NCI-H2081 treated with DMSO at 0.1 percent for 48 hours (cell line): ENCODE measurements around the gene RFESD.
"Not testable (repeated sequence)": the region's sequence is repeated elsewhere in the genome, so short reads cannot be mapped to it uniquely, and the experiment has no call there.

Experiments
- DNase-seq: peaks from one replicate; lab custom pipeline; 2025; lab: John Stamatoyannopoulos, UW

RFESD gene

DNA sequence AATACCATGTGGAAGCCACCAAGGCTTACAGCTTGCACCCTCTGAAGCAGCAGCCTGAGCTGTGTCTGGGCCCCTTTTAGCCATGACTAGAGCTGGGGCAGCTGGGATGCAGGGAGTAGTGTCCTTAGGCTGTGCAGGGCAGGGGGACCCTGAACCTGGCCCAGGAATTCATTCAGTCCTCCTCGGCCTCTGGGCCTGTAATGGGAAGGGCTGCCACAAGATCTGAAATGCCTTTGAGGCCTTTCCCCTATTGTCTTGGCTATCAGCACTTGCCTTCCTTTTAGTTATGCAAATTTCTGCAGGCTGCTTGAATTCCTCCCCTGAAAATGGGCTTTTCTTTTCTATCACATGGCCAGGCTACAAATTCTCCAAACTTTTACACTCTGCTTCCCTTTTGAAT lies 17.6 kb upstream of the RFESD start:
- no peak for DNase-seq

DNA sequence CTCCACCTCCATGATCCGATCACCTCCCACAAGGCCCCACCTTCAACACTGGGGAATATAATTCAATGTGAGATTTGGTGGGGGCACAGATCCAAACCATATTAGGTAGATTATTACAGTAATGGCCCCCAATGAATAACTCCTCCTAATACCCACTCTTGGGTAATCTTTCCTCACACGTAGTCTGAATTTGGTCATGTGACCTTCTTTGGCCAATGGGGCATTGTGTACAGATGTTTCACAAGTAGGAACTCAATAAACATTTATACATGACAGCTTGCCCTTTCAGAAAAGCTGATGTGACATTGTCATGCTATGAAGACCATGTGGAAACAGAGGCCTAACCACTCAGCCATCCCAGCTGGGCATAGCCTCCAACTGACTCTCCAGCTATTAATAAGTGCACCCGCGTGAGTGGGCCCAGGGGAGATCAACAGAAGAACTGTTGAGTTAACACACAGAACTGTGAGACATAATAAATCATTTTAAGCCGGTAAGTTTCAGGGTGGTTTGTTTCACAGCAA lies 16.1 kb upstream of the RFESD start:
- no peak for DNase-seq

DNA sequence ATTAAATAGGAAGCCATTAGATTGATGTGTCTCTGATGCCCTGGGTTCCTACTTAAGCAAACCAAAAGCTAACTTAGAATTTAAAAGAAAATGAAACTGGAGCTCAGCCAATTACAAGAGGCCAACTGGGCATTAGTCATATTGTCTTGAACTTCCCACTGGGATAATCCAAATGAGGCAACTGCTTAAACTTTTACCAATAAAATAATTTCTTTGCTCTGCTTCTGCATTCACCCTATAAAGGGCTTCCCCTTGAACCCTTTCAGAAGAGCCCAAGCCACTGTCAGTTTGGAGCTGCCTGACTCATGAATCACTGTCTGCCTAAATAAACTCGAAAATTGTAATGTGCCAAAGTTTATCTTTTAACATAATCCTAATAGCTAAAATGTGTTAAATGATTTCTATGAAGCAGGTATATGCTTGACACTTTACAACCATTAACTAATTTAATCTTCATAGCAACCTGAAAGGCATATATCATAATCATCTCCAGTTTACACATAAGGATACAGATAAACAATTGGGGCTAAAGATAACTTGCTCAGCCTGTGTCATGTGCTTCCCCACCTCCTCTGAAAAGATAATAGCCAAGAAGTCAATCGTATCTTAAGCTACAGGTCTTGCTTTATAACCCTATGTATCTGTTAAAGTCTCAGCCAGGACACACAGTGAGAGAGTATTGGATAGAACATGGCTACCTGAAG lies 15.2 kb upstream of the RFESD start:
- no peak for DNase-seq

DNA sequence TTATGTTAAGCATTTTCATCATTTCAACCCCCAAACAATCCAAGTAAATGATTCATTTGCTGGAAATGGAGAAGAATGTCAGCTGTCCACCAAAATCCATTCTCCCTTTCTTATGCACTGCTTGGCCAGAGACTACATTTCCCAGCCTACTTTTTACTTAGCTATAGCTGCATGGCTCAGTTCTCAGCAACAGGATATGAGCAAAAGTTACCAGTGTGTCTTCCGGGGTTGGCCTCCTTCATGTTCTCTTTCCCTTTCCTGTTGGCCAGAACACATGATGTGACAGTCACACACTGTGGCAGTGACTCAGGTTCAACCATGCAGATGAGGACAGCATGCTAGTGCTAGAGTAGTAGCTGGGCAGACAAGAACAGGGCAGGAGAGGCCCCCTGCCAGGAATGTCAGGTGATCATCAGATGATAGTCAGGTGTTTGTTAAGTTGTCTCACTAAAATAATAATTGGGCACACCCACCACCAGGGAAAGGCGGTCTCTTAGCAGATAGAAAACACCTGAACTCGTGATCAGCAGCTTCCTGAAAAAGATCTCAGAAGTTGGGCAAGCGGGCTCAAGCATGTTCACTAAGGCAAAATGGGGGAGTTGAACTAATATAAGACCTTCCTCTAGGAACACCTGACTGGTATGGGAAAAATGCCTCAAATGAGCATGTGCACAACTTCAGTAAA lies 14.4 kb upstream of the RFESD start:
- DNase-seq: no peak

DNA sequence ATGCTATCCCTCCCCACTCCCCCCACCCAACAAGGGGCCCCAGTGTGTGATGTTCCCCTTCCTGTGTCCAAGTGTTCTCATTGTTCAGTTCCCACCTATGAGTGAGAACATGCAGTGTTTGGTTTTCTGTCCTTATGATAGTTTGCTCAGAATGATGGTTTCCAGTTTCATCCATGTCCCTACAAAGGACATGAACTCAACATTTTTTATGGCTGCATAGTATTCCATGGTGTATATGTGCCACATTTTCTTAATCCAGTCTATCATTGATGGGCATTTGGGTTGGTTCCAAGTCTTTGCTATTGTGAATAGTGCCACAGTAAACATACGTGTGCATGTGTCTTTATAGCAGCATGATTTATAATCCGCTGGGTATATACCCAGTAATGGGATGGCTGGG lies 13.6 kb upstream of the RFESD start:
- DNase-seq: not testable (repeated sequence)

DNA sequence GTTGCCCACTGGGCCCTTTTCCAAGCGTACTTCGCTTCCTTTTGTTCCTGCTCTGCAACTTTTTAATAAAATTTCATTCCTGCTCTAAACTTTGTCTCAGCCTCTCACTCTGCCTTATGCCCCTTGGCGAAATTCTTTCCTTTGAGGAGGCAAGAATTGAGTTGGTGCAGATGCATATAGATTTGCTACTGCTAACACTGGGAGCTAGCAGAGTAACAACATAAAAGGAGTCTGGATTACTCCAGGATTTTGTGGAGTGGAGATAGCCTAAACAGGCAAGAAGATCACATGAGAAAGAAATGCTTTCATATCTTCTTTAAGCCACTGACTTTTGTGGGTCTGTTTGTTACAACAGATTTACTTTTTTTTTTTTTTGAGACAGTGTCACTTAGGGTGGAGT lies 12.9 kb upstream of the RFESD start:
- no peak for DNase-seq

DNA sequence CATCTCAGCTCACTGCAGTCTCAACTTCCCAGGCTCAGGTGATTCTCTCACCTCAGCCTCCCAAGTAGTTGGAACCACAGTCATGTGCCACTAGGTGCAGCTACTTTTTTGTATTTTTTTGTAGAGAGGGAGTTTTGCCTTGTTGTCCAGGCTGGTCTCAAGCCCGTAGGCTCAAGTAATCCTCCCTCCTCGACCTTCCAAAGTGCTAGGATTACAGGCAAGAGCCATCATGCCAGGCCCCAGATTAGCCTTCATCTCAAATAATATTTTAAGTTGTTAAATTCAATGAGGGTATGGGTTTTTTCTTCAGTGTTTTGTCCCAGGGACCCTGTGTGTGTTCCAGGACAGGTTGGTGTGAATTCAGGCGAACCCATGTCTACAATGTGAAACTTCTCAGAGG lies 12.5 kb upstream of the RFESD start:
- DNase-seq: no peak

DNA sequence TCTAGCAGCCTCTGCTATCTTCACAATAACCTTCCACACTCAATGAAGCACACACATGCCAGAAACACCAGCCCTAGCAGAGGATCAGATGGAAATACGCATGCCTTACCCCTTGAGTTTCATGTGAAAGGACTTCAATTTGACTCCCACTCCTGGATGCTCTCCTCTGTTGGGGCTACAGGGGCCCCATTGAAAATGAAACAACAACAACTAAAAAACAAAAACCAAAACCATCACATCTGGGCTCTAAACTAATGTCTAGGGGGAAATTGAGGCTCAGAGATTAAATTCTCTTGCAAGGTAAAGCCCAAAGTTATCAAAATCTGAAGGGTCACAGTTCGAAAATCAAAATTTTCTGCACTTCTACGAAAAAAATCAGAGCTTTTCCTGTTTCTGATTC lies 7.9 kb upstream of the RFESD start:
- DNase-seq: no peak

DNA sequence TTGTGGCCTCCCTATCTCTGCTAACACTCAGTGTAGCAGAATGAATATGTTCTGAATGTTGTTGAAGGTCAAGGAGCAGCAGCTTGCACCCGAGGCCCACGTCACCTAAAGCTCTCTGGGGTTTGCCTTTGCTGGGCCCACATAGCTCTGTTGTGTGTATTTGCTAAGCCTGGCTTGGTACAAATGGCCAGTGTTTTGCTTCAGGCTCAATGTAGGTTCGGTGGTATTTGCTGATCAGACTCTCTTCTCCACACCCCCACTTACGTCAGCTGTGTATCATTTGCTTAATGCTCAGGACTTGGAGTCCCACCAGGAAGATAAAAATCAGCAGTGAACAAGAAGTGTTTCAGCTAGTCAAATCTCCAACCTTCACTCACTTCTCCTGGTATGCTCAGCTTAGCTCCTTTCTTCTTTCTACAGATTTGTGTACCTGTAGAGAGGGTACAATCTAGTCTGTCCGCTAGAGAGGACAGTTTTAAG lies 4.8 kb upstream of the RFESD start:
- no peak for DNase-seq

DNA sequence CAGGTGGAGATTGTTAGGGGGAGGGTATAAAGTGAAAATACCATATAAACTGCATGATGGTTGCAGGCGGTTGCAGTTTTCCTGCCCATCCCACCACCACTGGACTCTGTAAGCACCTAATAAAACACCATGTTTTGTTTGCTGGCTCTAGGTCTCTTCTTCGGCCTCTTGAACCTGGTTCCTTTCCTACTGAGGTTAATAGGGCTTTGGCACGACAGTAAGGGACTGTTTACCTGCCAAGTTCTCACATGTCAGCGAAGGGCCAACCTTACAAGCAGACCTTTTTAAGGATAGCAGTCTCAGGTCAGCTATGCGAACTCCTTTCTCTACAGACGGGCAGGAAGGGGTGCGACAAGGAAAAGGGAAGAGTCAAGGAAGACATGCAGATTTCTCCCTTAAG lies 3.4 kb upstream of the RFESD start:
- no peak for DNase-seq

DNA sequence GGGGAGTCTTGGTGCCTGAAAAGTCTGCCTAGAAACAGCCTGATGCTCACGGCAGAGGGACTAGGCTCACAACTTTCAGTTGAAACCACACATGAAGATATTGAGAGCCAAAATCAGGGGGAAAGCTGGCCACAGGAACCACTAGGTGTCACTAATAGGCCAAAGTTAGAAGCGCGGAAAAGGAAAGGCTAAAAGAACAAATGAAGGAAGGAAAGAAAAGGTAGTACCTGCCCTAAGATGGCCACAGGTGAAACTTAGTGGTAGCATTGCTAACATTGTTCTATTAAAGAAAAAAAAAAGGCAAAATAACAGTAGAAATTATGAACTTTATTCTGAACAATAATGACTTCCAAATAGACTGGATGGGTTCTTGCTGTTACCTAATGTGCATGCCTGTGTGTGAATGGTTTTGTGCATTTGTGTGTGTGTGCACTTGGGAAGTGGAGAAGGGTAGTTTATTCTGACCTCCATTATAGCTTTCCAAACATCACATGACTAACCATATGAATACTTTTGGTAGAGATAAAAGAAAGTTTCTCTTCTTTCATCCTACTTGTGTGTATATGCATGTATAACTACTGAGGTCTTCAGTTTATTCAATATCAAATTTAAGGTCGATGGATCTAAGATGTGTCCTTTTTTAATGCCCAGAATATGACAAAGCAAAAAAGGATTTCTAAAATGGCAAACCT lies 2.1 kb upstream of the RFESD start:
- DNase-seq: no peak

DNA sequence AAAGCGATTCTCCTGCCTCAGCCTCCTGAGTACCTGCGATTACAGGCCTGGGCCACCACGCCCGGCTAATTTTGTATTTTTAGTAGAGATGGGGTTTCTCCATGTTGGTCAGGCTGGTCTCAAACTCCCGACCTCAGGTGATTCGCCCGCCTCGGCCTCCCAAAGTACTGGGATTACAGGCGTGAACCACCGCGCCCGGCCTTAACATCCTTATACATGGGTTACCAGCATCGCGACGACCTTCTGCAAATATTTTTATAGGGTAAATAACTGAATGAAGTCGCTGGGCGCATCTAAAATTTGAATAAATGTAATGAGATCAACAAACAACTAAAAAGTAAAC lies 380 bp upstream of the RFESD start:
- DNase-seq: not testable (repeated sequence)

DNA sequence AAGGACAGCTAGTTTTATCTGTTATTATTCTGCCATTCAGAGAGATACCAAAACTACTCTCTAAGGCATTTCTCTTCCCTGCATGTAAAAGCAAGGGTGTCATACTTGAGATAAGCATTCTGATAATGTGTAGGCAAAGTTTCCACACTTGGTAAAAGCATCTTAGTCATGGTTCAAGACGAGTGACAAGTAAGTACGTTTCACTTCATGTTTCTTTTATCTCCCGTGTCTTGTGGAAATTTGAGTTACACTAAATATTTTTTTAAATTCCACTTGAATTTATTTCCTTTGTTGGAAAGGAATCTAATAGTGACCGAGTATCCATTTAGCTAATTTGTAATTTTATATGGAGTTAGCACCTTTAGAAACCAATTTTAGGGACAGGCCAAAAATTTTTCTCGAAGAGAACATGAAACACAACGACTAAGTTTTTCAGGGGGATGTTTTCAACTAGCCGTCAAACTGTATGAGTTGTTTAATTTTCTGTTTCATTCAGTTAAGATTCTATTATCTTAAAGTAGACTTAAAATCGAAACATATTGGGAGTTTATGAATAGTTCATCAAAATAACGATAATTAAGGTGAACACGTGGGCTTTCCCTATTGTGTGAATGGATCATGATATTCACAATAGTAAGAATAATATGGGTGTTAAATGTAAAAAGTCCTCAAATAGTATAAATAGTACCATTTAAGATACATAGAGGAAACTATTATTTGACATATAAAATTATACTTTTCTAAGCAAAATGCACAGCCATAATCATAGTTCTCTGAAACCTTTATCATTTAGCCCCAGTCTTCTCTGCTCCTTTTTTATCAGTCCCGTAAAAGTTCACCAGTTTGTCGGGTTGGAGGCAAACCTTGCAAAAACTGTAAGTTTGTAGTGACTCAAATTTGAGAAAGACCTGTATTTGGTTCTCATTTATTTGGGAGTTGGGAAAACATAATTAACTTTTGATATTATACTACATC lies 1.6 kb downstream of the RFESD start:
- no peak for DNase-seq

DNA sequence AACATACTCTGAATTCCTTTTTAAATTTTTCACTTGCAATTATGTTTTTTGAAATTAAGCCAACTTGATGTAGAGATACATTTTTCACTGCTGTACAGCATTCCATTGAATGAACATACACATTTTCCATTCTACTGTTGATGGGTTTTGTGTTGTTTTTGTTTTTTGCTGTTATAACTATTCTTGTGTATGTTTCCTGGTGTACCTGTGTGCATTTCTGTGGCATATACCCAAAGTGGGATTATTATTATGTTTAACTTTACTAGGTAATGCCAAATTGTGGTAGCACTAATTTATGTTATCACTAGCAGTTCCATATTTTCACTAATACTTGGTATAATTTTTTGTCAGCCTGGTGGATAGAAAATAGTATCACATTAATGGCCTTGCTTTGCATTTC lies 2.7 kb downstream of the RFESD start:
- DNase-seq: no peak

DNA sequence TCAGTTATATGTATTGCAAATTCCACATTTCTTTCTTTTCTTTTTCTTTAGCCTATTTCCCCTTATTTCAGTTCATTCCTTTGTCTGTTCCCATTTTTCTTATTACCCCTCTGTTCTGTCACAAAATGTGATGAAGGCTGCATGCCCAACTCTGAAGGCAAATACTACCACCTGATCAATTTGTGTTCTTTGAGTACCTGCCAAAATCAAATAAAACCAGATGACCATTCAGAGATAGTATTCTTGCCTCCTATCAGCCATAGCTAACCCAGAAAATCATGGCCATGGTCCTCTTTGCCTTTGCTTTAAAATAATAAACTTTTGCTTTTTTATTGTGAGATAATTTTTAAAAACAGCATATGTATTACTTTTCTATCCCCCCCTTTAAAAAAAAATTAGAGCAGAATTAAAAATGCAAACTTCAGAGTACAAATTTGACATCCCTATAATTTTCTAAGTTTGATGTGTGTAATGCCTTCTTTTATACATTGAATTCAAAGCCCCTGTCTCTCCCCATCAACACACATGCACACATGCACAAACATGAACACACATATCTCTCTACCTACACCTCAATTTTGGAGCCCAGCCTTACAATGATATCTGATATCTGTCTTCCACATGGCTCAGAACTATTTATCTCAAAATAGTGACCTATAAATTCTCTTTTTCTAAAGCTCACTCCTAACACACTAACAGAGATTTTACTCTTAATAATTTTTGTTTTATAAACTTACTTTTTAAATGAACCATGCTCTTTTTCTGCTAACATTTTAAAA lies 3.5 kb downstream of the RFESD start:
- DNase-seq: no peak

DNA sequence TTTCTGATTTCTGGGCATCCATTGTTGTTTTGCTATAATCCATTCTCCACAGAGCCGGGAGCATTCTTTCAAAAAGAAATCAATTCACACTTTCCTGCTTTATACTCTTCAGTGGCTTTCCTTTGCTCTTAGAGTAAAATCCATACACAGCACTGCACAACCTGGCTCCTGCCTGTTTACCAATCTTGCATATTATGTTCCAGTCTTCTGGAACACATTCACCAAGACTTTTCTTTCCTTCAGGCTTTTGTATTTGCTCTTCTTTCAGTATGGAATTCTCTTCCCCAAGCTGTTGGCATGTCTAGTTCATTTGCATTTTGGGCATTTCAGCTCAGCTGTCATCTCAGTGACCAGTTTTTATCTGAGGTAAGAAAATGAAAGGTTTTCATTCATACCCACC lies 6.3 kb downstream of the RFESD start:
- DNase-seq: no peak

DNA sequence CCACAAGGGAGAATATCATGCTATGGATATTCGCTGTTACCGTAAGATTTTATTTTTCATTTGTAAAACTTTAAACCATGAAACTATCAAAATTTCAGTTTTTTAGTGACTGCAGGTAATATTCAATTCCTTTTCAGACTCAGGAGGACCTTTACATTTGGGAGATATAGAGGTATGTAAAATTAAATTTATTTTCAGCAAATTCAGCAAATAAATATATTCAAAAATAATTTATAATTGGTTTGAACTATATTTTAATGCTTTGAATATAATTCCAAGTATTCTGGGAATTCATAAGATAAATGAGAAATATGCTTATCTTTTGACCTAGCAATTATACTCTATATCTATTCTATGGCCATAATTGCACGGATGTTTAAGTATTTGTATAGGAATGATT lies 7.6 kb downstream of the RFESD start:
- DNase-seq: no peak

DNA sequence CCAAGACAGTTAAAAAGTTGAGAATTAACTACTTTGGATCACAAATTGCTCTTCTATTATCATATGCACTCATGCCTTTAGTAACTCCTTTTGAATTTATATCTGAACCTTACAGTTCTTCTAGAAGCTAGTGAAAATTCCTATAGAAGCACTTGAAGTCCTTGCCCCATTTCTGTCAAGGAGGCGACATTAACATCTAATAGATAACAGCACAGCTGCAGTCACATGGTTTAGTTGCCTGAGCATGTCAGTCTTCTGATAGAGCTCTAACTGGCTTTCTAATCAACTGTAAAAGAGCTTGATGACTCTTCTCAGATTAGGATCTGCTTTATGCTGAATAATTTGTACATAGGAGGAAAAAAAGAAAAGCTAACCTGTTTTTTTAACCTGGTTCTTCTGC lies 9.0 kb downstream of the RFESD start:
- no peak for DNase-seq

DNA sequence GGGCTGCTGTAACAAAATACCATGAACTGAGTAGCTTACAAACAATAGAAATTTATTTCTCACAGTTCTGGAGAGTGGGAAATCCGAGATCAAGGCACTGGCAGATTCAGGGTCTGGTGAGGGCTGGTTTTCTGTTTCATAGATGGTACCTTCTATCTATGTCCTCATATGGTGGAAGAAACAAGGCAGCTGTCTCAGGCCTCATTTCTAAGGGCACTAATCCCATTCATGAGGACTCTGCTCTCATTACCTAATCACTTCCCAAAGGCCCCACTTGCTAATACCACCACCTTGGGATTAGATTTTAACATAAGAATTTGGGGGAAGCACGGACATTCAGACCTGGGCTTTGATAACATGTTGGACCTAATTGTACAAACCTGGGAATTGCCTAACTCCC lies 13.5 kb downstream of the RFESD start:
- DNase-seq: no peak

DNA sequence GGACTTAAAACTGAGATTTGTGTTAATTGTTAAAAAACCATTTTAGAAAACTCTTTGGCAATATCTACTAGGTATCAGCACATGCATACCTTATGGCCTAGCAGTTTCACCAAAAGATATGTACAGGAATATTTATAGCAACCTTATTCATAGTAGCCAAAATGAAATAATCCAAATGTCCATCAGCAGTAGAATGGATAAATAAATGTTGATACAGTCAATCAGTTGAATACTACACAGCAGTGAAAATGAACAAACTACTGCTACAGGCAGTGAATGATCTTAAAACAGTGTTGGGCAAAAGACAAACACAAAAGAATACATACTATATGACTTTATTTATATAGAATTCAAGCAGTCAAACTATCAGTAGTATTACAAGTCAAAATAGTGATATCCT lies 16.4 kb downstream of the RFESD start:
- DNase-seq: no peak

DNA sequence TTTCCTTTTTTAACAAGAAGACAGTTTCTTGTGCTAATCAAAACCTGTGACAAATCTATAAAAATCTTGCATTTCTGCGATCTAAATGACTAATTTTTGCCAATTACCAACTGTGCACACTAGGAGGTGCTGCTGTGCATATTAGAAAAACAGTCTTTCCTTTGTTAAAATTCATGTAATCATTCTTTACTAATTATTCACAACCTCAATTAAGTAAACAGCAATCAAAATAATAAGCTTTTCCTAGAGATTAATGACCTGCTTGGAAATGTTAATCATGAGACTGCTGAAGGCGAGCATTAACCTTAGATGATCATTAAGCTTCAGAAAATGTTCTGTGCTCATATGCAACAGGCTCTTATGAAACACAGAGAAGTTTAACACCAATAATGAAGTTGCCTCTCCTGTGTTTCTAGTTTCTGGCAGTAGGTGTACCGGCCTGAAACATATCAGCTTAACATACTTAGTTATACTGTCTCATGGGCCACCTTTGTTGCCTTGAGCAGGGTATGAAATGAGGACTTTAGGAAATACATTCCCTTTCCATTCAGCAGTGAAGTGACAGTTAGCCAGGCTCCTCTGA lies 17.7 kb downstream of the RFESD start:
- DNase-seq: no peak
